Measurements from ENCODE around the gene PCMT1. TPM values are rescaled to one million over a fixed set of nuclear protein-coding genes. Genes with fewer than 3 reads are reported as not detected.

The PCMT1 gene
- total RNA-seq, 1 experiment from 2014 or later, result 117 TPM

DNA sequence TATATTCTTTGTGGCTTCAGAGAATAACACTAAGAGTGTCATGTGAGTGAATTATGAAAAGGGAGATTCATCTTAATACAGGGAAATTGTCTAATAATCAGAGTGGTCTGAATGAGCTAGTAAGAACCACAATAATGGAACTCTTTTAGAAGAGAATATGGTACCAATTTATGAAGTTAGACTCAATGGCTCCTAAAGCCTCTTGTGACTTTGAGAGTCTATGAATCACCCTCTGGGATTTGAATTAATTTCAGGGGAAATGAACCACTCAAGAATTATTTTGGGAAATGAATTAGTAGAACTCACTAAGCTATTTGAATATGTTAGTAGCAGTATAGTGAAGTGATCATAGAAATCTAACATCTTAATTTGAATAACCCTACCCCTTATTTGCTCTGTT lies 14.3 kb downstream of the PCMT1 start:
- Mint-ChIP-seq H3K27ac (ENCODE audit: low read depth, unreplicated experiment) (no peak overlapping the region), H3K9me3 (ENCODE audit: unreplicated experiment) (no peaks in the 10 kb centered on the region), H3K36me3 (ENCODE audit: insufficient read depth, unreplicated experiment) (peaks cover 44% of the 10 kb centered on the region), H3K4me3 (ENCODE audit: unreplicated experiment) (no peak overlapping the region), H3K27me3 (ENCODE audit: insufficient read depth, unreplicated experiment) (no peaks in the 10 kb centered on the region), H3K4me1 (ENCODE audit: insufficient read depth, unreplicated experiment) (peaks cover 43% of the 10 kb centered on the region)
- BruUV-seq (replicated peaks), result no TSS peak
- intact Hi-C loops (cut with micrococcal nuclease), result no loop called here
- CTCF ChIA-PET, result interaction anchor here (1.5 kb wide), 1 partner anchor 40 kb away, joined by 3 read pairs; no protein-coding TSS in a partner anchor
- POLR2A ChIA-PET, result interaction anchor here (0.8 to 1.6 kb wide), 4 partner anchors 11 to 131 kb away, joined by 4 to 13 read pairs (median 8); partner anchors contain the start of genes LATS1 and PCMT1
- DNase-seq (ENCODE audit: unreplicated experiment), result no peak
- TF ChIP-seq, protein P1, sequence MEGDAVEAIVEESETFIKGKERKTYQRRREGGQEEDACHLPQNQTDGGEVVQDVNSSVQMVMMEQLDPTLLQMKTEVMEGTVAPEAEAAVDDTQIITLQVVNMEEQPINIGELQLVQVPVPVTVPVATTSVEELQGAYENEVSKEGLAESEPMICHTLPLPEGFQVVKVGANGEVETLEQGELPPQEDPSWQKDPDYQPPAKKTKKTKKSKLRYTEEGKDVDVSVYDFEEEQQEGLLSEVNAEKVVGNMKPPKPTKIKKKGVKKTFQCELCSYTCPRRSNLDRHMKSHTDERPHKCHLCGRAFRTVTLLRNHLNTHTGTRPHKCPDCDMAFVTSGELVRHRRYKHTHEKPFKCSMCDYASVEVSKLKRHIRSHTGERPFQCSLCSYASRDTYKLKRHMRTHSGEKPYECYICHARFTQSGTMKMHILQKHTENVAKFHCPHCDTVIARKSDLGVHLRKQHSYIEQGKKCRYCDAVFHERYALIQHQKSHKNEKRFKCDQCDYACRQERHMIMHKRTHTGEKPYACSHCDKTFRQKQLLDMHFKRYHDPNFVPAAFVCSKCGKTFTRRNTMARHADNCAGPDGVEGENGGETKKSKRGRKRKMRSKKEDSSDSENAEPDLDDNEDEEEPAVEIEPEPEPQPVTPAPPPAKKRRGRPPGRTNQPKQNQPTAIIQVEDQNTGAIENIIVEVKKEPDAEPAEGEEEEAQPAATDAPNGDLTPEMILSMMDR (IDR thresholded peaks at IDR 0.05; ENCODE audit: unreplicated experiment), result no peak

DNA sequence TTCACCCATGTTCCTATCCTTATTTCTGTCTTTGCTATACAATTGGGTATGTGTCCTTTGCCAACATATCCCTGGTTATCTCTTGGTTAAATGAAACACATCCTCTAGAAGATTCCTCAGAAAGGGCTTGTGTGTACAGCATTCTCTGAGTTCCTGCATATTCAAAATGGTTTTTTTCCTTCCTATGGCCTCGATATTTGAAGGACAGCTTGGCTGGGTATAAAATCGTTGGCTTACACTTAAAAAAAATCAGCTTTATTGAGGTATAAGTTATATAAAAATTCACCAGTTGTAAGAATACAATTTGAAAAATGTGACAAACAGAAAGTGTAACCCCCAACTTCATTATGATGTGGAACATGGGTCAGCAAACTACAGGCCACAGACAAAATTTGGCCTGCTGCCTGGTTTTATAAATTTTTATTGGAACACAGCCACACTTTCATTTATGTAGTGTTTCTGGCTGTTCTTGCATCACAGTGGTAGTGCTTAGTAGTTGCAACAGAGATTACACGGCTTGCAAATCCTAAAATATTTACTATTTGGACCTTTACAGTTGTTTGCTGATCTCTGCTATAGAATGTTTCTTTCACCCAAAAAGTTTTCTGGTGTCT lies 16.7 kb downstream of the PCMT1 start:
- Mint-ChIP-seq H3K36me3 (ENCODE audit: insufficient read depth, unreplicated experiment) (peaks cover 44% of the 10 kb centered on the region), H3K27ac (ENCODE audit: low read depth, unreplicated experiment) (peak overlapping the region; percentile 52), H3K27me3 (ENCODE audit: insufficient read depth, unreplicated experiment) (no peaks in the 10 kb centered on the region), H3K4me3 (ENCODE audit: unreplicated experiment) (peak overlapping the region; percentile 4), H3K9me3 (ENCODE audit: unreplicated experiment) (no peaks in the 10 kb centered on the region), H3K4me1 (ENCODE audit: insufficient read depth, unreplicated experiment) (peaks cover 32% of the 10 kb centered on the region)
- no TSS peak for BruUV-seq (replicated peaks)
- ChIA-PET CTCF (interaction anchor here (1.1 to 1.7 kb wide), 2 partner anchors 9 to 12 kb away, joined by 3 read pairs; no protein-coding TSS in a partner anchor), POLR2A (interaction anchor here (0.7 to 1.9 kb wide), 8 partner anchors 9 to 99 kb away, joined by 3 to 10 read pairs (median 4); partner anchors contain the start of genes LATS1 and NUP43)
- TF ChIP-seq, protein P1 (IDR thresholded peaks at IDR 0.05; ENCODE audit: unreplicated experiment), result no peak
- intact Hi-C loops (cut with micrococcal nuclease), result loop anchor here (2.0 kb wide), 1 partner anchor 13 kb away; no protein-coding TSS in a partner anchor
- peak; percentile 88 for DNase-seq (ENCODE audit: unreplicated experiment)

DNA sequence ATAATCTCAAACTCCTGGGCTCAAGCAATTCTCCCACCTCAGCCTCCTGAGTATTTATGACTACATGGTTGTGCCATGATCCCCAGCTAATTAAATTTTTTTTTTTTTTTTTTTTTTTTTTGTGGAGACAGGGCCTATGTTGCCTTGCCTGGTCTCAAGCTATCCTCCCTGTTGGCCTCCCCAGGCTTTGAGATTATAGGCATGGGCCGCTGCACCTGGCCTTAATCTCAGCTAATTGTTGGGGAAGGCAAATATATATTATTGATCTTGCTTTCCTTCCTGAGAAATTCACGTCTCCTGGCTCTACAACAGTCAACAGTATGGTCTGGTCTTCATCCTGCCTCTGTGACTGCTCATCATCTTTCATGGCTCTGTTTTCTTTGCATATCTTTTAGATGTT lies 20.1 kb downstream of the PCMT1 start:
- no TSS peak for BruUV-seq (replicated peaks)
- H3K36me3 Mint-ChIP-seq (ENCODE audit: insufficient read depth, unreplicated experiment), result peaks cover 74% of the 10 kb centered on the region
- CTCF ChIA-PET, result interaction anchor here (0.5 to 1.3 kb wide), 2 partner anchors 46 to 58 kb away, joined by 3 read pairs; no protein-coding TSS in a partner anchor
- TF ChIP-seq, protein P1 (IDR thresholded peaks at IDR 0.05; ENCODE audit: unreplicated experiment), result no peak
- intact Hi-C loops (cut with micrococcal nuclease), result no loop called here
- DNase-seq (ENCODE audit: unreplicated experiment), result no peak
- H3K27me3 Mint-ChIP-seq (ENCODE audit: insufficient read depth, unreplicated experiment), result no peaks in the 10 kb centered on the region
- no peaks in the 10 kb centered on the region for H3K9me3 Mint-ChIP-seq (ENCODE audit: unreplicated experiment)
- peak overlapping the region; percentile 47 for H3K27ac Mint-ChIP-seq (ENCODE audit: low read depth, unreplicated experiment)
- POLR2A ChIA-PET, result interaction anchor here (1.7 kb wide), 1 partner anchor 52 kb away, joined by 4 read pairs; the partner anchor contains the start of gene LATS1
- H3K4me1 Mint-ChIP-seq (ENCODE audit: insufficient read depth, unreplicated experiment), result peaks cover 24% of the 10 kb centered on the region
- H3K4me3 Mint-ChIP-seq (ENCODE audit: unreplicated experiment), result no peak overlapping the region

DNA sequence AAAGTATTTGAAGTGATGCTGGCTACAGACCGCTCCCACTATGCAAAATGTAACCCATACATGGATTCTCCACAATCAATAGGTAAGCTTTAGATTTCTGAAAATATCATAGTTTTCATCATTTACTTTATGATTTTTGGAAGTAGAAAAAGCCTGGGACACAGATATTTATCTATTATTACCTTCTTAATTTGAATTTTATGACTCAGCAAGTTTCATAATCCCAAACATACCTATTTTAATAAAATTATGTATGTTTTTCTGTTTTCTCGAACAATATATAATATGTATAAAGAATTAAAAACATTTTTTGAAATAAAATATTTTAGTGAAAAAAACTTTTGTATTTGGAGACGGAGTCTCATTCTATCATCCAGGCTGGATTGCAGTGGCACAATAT lies 21.6 kb downstream of the PCMT1 start:
- no peaks in the 10 kb centered on the region for H3K9me3 Mint-ChIP-seq (ENCODE audit: unreplicated experiment)
- no peak overlapping the region for H3K27ac Mint-ChIP-seq (ENCODE audit: low read depth, unreplicated experiment)
- no TSS peak for BruUV-seq (replicated peaks)
- H3K4me3 Mint-ChIP-seq (ENCODE audit: unreplicated experiment), result no peak overlapping the region
- peaks cover 19% of the 10 kb centered on the region for H3K4me1 Mint-ChIP-seq (ENCODE audit: insufficient read depth, unreplicated experiment)
- POLR2A ChIA-PET, result interaction anchor here (0.6 to 1.7 kb wide), 2 partner anchors 19 to 54 kb away, joined by 3 to 4 read pairs; partner anchors contain the start of gene LATS1
- TF ChIP-seq, protein P1 (IDR thresholded peaks at IDR 0.05; ENCODE audit: unreplicated experiment), result no peak
- DNase-seq (ENCODE audit: unreplicated experiment), result no peak
- CTCF ChIA-PET, result interaction anchor here (0.8 to 1.3 kb wide), 2 partner anchors 47 to 64 kb away, joined by 3 read pairs; no protein-coding TSS in a partner anchor
- H3K36me3 Mint-ChIP-seq (ENCODE audit: insufficient read depth, unreplicated experiment), result peaks cover 82% of the 10 kb centered on the region
- no peaks in the 10 kb centered on the region for H3K27me3 Mint-ChIP-seq (ENCODE audit: insufficient read depth, unreplicated experiment)
- intact Hi-C loops (cut with micrococcal nuclease), result no loop called here
